Breast epithelium (tissue), 3 donors: ENCODE data around the gene ZNF211.

Experiments used
- POLR2A ChIP-seq: fragments of 450-650 bp; IDR thresholded peaks from one replicate; pipeline ENCODE4 v1.6.1; 2016; ENCODE audit warnings: antibody characterized with exemption, mild to moderate bottlenecking, moderate library complexity
- POLR2AphosphoS5 ChIP-seq, 3 donors: sonication (generic); formaldehyde crosslinking; IDR thresholded peaks; one replicate each; pipeline ENCODE4 v1.6.1; 2017; ENCODE audit warnings: antibody characterized with exemption in 3 of 3
- TF ChIP-seq, protein P1 (sequence below), 3 donors: fragments of 450-650 bp; IDR thresholded peaks; one replicate each; pipeline ENCODE4 v1.5.1; 2016 to 2017; ENCODE audit warnings: antibody characterized with exemption in 3 of 3, mild to moderate bottlenecking in 3 of 3, moderate library complexity in 3 of 3

DNA sequence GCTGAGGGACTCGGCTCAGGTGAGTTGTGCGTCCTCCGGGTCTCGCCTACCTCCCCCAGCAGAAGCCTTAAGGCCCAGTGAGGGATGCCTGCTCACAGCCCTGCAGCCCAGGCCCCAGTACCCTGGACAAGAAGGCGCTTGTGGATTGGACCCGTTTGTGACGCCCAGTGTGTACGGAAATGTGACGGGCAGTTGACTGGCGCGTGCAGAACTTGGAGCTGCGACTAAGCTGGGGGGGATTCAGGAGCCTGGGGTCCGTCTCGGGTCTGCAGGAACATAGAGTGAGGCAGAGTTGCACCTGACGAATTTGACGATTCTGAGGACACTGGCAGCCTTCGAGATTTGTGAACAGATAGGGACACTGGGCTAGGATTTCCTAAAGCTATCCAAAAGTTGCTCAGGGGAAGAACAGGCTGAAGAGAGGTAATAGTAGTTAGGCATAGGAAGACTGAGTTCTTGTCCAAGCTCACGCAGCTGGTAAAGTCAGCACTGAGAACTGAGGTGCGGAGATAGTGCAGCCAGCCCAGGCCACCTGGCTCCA is 49.3 kb downstream of the ZNF211 start:
- no peak for TF ChIP-seq POLR2A
- TF ChIP-seq, protein P1, sequence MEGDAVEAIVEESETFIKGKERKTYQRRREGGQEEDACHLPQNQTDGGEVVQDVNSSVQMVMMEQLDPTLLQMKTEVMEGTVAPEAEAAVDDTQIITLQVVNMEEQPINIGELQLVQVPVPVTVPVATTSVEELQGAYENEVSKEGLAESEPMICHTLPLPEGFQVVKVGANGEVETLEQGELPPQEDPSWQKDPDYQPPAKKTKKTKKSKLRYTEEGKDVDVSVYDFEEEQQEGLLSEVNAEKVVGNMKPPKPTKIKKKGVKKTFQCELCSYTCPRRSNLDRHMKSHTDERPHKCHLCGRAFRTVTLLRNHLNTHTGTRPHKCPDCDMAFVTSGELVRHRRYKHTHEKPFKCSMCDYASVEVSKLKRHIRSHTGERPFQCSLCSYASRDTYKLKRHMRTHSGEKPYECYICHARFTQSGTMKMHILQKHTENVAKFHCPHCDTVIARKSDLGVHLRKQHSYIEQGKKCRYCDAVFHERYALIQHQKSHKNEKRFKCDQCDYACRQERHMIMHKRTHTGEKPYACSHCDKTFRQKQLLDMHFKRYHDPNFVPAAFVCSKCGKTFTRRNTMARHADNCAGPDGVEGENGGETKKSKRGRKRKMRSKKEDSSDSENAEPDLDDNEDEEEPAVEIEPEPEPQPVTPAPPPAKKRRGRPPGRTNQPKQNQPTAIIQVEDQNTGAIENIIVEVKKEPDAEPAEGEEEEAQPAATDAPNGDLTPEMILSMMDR (IDR thresholded peaks at IDR 0.05): no peak
- no peak for TF ChIP-seq POLR2AphosphoS5 (IDR thresholded peaks at IDR 0.05)
